ENCODE data around the gene NAALADL2.

NAALADL2 gene

GRCh38 chr3:174891524-174892203 lies 32.5 kb downstream of the NAALADL2 start:
- no peak for DNase-seq

- no peak for DNase-seq
These were observed 47.9 kb downstream of the NAALADL2 start for GRCh38 chr3:174907027-174907426.

GRCh38 chr3:174907628-174908407 lies 48.7 kb downstream of the NAALADL2 start:
- no peak for DNase-seq

- DNase-seq = no peak
These were observed 72.6 kb downstream of the NAALADL2 start for GRCh38 chr3:174931473-174932353.

GRCh38 chr3:174936590-174936989 lies 77.5 kb downstream of the NAALADL2 start:
- no peak for DNase-seq

- no peak for DNase-seq
These were observed 78.3 kb downstream of the NAALADL2 start for GRCh38 chr3:174937478-174937877.

- DNase-seq = no peak
These were observed 79.0 kb downstream of the NAALADL2 start for GRCh38 chr3:174938102-174938501.

- no peak for DNase-seq
These were observed 81.0 kb downstream of the NAALADL2 start for GRCh38 chr3:174940151-174940550.

GRCh38 chr3:174945276-174945675 lies 86.1 kb downstream of the NAALADL2 start:
- DNase-seq = no peak

GRCh38 chr3:174945951-174946350 lies 86.8 kb downstream of the NAALADL2 start:
- DNase-seq = no peak

- no peak for DNase-seq
These were observed 90.4 kb downstream of the NAALADL2 start for GRCh38 chr3:174949523-174949922.

GRCh38 chr3:174951034-174951433 lies 91.9 kb downstream of the NAALADL2 start:
- DNase-seq = no peak

- DNase-seq = no peak
These were observed 92.4 kb downstream of the NAALADL2 start for GRCh38 chr3:174951498-174952005.

- no peak for DNase-seq
These were observed 93.9 kb downstream of the NAALADL2 start for GRCh38 chr3:174953068-174953467.

- no peak for DNase-seq
These were observed 96.4 kb downstream of the NAALADL2 start for GRCh38 chr3:174955513-174956016.

GRCh38 chr3:174957081-174957480 lies 97.9 kb downstream of the NAALADL2 start:
- DNase-seq = no peak

- no peak for DNase-seq
These were observed 98.4 kb downstream of the NAALADL2 start for GRCh38 chr3:174957551-174958001.

GRCh38 chr3:174958671-174959328 lies 99.7 kb downstream of the NAALADL2 start:
- DNase-seq = no peak

GRCh38 chr3:174959556-174960065 lies 100.5 kb downstream of the NAALADL2 start:
- no peak for DNase-seq

- no peak for DNase-seq
These were observed 101.8 kb downstream of the NAALADL2 start for GRCh38 chr3:174960898-174961297.

GRCh38 chr3:174973465-174973864 lies 114.3 kb downstream of the NAALADL2 start:
- DNase-seq = no peak

GRCh38 chr3:174986685-174987084 lies 127.6 kb downstream of the NAALADL2 start:
- DNase-seq = no peak
